Ammon's horn (tissue), 1 donor: ENCODE measurements around the gene CNGA2.

Experiments used
- DNase-seq: peaks from one replicate; pipeline ENCODE4 v3.0.0-alpha.2; 2016; ENCODE audit warnings: low spot score

Gene CNGA2

GRCh38 chrX:151753313-151754046 lies 18.9 kb downstream of the CNGA2 start:
- DNase-seq = peak; percentile 72

GRCh38 chrX:151754047-151754429 lies 19.5 kb downstream of the CNGA2 start:
- DNase-seq = no peak

GRCh38 chrX:151754641-151755215 lies 20.2 kb downstream of the CNGA2 start:
- DNase-seq = no peak

- DNase-seq = no peak
Observed at GRCh38 chrX:151759041-151759708, 24.6 kb downstream of the CNGA2 start.

- no peak for DNase-seq
Observed at GRCh38 chrX:151762802-151763201, 28.3 kb downstream of the CNGA2 start.

- no peak for DNase-seq
Observed at GRCh38 chrX:151763711-151764110, 29.2 kb downstream of the CNGA2 start.

GRCh38 chrX:151765026-151765425 lies 30.5 kb downstream of the CNGA2 start:
- DNase-seq = no peak

GRCh38 chrX:151771726-151772125 lies 37.2 kb downstream of the CNGA2 start:
- DNase-seq = no peak

- no peak for DNase-seq
Observed at GRCh38 chrX:151773434-151773833, 38.9 kb downstream of the CNGA2 start.

- DNase-seq = no peak
Observed at GRCh38 chrX:151774421-151774820, 39.9 kb downstream of the CNGA2 start.

- DNase-seq = no peak
Observed at GRCh38 chrX:151776181-151776731, 41.7 kb downstream of the CNGA2 start.

- no peak for DNase-seq
Observed at GRCh38 chrX:151776936-151777335, 42.4 kb downstream of the CNGA2 start.

GRCh38 chrX:151779258-151779657 lies 44.7 kb downstream of the CNGA2 start:
- DNase-seq = no peak

GRCh38 chrX:151780621-151781020 lies 46.1 kb downstream of the CNGA2 start:
- DNase-seq = no peak

GRCh38 chrX:151789179-151789800 lies 54.7 kb downstream of the CNGA2 start:
- DNase-seq = no peak

GRCh38 chrX:151790481-151791160 lies 56.1 kb downstream of the CNGA2 start:
- no peak for DNase-seq

GRCh38 chrX:151791961-151792360 lies 57.4 kb downstream of the CNGA2 start:
- DNase-seq = no peak

GRCh38 chrX:151792505-151792904 lies 58.0 kb downstream of the CNGA2 start:
- no peak for DNase-seq

- no peak for DNase-seq
Observed at GRCh38 chrX:151793886-151794285, 59.3 kb downstream of the CNGA2 start.
